NCI-H345 treated with DMSO at 0.1 percent for 48 hours (cell line): ENCODE measurements around the gene FUT6.
"Not testable (repeated sequence)": the region's sequence is repeated elsewhere in the genome, so short reads cannot be mapped to it uniquely, and the experiment has no call there.

Source experiments
- DNase-seq: peaks from one replicate; lab custom pipeline; 2025; ENCODE audit not compliant: unreplicated experiment; lab: John Stamatoyannopoulos, UW

FUT6 gene

GRCh38 chr19:5787409-5788182, 51.9 kb downstream of the FUT6 start:
- DNase-seq, result no peak

- DNase-seq, result no peak
Observed at GRCh38 chr19:5786593-5787408, 52.7 kb downstream of the FUT6 start.

- DNase-seq, result no peak
Observed at GRCh38 chr19:5785423-5785822, 54.1 kb downstream of the FUT6 start.

GRCh38 chr19:5784581-5785147, 54.8 kb downstream of the FUT6 start, which contains the start of gene PRR22:
Gene PRR22, minus strand, starts transcription at chr19:5784746. Its CDS starts 86 bp downstream, at chr19:5784660.
- DNase-seq, result no peak

- DNase-seq, result no peak
Observed at GRCh38 chr19:5782945-5783919, 56.3 kb downstream of the FUT6 start.

- DNase-seq, result no peak
Observed at GRCh38 chr19:5782322-5782721, 57.2 kb downstream of the FUT6 start.

GRCh38 chr19:5780916-5781315, 58.6 kb downstream of the FUT6 start:
- DNase-seq, result not testable (repeated sequence)
